ENCODE data around the gene FBN1.

Gene FBN1

DNA sequence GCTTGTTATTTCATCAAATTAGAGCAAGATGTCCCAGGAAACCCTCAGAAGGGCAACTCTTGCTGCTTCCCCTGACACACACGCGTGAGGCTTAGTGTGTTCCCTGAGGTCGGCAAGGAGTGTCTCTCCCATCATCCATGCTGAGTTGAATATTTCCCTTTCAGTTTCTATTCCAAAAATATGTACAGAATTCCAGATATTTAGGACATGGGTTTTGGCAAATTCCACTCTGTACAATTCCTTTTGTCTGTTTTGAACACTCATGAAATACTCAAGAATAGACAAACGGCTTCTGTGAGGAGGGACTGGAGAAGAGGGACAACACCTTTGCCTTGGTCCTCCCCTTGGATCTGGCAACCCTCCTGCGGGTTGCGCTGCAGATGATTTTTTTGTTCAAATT is 176.2 kb downstream of the FBN1 start:
- no peak for DNase-seq (ENCODE audit: low read depth)

DNA sequence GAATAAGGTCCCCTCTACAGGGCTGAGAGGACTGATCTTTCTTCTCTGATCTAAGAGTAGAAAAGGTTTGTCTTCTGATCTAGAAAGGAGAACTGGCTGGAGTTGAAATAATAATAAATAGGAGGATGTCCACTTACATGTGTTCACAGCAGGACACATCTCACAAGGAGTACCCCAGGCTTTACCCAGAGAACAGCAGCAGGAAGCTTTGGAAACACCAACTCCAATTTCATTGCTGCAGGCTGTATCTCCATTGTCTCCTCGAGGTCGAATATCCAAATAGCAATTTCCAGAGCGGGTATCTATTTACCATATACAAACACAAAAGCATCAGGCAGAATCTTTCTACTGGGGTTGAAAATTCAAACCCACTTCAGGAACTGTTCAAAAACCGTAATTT is 177.7 kb downstream of the FBN1 start:
- DNase-seq (ENCODE audit: low read depth), result no peak

DNA sequence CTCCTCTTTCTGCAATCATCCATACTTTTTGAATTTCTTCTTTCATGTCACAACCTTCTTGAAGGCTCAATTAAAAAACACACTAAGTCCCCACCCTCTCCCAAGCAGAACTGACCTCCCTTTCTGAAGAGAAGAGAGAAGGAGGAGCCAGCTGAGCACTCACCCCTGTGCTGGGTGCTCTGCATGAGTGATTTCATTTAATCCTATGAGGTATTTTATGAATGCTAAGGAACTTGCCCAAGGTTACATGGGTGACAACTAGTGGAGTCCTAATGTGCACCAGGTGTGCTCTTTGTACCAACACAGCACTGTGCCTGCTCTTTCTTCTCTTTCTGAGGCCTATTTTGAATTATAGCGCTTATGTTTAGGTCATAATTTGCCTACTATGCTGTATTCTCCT is 178.7 kb downstream of the FBN1 start:
- no peak for DNase-seq (ENCODE audit: low read depth)

DNA sequence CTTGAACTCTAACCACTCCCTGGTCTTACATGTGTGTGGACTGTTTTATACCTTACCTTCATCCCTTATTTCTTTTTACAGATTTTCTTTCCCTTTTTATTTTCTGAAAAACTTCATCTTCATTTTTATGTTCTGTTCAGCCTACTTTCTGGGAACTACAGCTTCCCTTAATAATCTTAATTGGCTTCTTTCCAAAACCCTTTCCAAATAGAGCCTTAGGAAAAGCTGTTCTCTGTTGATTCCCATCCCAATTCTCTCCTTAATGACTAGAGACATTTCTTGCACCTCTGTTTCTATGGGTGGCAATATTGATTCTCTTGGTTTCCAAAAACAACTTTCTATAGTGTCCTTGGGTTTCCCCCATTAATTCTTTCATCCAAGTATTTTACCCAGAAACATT is 179.4 kb downstream of the FBN1 start:
- DNase-seq (ENCODE audit: low read depth), result no peak

DNA sequence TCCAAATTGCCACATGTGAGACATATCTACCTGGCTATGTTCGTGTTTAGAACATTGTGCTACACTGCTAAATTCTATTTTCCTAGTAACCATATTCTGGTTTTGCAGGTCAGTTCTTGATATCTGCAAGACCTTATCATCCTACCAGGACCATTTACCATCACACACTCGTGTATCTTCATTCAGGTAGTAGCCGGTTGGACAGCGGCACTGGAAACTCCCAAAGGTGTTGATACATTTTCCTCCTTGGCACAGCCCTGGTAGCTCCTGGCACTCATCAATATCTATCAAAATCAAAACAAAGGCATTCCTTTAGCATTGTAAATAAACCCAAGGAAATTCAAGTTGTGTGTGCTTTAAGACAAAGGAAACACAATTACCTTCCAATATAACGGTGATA is 180.1 kb downstream of the FBN1 start:
- DNase-seq (ENCODE audit: low read depth), result no peak

DNA sequence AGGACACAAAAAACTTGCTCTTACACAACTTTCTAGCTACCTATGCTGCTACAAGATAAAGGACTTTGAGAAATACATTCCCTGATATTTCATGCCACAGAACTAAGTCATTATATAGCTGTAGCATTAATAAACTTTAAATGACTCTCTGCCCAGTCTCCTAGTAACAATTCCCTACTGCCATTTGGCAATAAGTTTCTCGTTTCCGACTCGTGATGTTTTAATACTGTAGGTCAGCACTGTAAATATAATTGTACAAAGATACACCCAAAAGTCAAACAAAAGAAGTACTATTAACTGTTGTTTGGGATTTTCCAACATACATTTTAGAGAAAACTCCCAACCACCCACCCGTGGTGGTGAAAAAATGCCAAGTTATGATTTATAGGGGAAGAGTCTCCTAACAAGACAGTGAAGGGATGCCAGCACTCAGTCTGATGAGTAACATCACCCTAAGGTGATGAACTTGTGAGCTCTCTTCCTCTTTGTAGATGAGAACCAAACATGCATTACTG is 182.1 kb downstream of the FBN1 start:
- no peak for DNase-seq (ENCODE audit: low read depth)

DNA sequence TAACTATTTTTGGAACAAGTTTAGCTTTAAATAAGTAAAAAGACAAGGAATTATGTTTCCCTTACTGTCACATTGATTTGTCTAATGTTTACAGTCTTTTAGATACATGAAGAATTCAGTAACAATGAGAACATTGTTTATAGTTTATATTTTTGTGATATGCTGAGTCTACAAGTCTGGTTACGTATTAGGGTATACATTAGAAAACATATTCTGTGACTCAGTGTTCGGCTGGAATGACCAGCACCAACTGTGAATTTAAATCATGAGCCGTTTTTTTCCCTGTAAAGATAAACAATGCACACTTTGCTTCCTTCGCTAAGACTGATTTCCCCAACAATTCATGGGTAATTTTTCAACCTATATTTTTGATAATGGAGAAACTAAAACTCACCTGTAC is 182.8 kb downstream of the FBN1 start:
- DNase-seq (ENCODE audit: low read depth), result no peak

DNA sequence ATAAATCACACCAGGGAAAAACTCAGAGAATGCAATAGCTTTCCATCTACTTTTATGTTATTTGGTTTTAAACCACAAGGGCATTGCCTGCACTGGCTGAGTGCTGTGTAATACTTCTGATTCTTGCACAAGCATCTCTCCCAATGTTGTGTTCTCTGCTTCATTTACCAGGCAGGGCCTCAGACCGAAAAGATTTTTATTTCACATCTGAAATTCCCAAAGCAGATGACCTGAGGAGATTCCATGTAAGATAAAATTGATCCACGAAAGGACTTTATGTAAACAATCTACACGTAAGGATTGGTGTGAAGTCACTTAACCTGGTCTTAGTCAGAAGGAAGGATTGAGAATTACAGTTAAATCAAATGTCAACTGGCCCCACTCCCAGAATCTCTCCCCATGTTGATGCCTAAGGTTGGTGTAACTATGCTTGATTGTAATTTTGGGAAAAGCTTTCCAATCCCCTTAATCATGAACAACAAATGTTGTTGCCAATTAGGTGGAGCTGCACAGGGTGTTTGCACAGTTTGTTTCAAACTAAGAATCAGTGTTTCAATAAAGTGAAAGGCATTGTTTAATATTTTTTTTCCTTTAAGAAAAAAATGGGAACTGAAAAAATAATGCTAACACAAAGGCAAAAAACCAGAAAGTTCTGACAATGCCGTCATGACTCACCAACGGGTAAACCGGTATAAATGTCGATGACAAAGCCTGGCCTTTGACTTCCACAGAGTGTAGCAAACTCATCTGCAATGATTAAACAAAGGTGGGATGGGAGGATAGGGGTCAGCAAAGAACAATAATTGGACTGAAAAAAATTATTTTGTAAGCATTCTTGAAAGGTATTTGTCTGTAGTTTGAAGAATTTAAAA is 185.7 kb downstream of the FBN1 start:
- DNase-seq (ENCODE audit: low read depth), result no peak

DNA sequence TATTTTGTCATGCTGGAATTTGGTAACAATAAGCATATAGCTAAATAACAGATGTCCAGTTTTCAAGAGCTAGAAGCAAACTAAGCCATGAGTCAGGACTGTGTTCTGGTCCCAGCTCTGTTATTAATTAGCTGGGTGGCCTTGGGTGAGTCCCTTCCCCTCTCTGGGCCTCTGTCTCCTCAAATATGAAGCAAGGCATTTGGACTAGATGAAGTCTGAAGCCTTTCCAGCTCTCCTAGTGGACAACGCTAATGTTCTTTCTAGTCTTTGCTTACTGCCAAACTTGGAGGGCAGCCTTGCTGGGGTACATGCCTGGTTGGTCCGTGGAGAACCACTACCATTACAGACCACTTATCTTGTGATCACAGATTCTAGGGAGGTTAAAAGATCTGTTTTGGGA is 186.6 kb downstream of the FBN1 start:
- DNase-seq (ENCODE audit: low read depth), result no peak

DNA sequence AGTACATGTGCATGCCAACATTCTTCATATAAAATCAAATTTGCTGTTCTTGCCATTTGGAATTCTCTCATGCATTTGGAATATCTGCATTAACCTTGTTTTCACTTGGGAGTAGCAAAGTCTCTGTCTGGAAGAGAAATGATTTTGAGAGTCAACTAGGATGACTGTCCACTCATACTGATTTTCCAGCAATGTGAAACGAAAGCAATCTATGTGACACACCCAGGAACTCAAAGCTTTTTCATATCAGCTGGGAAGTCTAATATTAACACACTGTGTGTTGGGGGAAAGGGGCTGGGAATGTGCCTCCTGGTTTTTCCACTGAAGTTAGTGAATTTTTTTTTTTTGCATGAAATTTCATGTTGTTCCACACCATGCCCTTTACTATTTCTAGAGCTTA is 189.4 kb downstream of the FBN1 start:
- no peak for DNase-seq (ENCODE audit: low read depth)

DNA sequence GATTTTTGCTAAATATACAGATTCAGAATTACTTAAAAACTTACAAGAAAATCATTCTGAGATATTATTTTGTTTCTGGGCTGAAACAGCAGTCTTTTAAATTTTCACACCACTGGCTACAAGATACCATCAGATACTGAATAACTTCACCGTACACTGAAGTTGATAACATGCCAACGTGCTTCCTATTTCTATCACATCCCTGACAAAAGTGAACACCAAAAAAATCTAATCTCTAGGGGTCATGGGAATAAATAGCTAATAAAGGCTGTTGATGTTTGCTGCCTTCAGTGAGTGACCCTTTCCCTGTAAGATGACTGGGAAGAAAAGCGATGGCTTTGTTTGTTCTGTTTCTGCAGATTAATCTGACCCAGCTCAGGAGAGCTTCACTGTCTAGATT is 193.8 kb downstream of the FBN1 start:
- no peak for DNase-seq (ENCODE audit: low read depth)

DNA sequence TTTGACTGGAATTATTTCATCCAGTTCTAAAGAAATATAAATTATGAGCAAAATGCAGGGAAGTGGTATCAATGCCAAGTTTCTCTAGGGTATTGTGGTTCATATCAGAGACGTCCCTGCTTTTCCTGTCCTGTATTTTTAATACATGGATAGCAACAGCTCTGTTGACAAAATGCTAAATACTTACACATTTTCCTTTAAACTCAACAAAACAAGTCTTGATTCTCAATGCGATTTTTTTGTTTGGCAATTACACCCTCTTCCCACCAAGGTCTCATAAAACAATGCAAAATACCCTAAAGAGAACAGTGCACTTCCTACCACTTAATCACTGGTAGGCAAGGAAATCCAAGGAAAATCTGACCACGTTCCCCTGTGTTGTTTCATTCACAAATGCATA is 194.3 kb downstream of the FBN1 start:
- no peak for DNase-seq (ENCODE audit: low read depth)

DNA sequence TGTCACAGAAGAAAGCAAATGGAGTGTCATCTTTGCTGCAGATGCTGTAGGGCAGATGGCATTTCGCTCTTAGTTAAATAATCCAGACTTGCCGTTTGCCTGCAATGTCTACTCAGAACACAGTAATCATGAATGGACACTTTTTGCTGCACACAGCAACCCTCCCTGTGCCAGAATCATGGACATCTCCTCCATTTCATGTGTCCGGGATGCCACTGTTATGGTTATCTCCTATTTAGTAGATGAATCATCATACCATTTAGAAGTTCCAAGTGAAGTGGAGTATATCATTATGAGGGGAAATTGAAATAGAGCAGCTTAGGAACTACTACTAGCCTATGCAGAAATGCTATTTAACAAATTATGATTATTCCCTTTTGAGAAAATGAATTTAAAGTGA is 195.8 kb downstream of the FBN1 start:
- DNase-seq (ENCODE audit: low read depth), result no peak

DNA sequence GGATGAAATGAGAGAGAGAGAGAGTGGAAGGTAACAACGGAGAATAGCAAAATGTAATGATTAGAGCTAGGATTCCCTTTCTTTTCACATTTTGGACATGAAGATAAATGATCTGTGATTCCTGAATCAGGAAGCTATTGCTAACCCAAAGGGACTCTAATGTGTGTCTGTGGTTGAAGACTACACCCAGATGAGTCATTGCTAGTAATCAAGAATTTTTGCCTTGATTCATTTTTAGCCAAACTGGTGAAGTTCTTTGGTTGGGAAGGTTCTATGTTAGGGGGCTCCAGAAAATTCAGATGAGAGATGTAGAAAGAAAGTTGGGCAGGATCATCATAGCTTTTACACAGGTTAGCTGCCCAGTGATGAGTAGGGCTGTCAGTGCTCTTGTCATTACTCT is 197.9 kb downstream of the FBN1 start:
- no peak for DNase-seq (ENCODE audit: low read depth)

DNA sequence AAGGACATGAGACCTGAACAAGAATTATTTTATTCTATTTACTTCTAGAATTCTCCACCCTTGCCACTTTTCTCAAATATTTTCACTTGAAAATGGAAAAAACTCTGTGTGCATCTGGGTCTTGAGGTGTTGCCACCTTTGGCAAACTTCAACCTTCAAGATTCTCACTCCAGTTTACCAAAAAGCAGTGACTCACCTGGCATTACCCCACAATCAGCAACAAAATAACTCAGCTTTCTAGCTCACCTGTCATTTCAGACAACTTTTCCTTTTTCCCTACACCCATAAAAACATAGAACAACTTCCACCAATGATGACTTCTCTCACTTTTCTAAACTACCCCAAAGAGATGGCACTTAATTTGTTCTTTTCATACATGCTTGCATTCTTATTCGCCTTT is 198.5 kb downstream of the FBN1 start:
- DNase-seq (ENCODE audit: low read depth), result no peak

DNA sequence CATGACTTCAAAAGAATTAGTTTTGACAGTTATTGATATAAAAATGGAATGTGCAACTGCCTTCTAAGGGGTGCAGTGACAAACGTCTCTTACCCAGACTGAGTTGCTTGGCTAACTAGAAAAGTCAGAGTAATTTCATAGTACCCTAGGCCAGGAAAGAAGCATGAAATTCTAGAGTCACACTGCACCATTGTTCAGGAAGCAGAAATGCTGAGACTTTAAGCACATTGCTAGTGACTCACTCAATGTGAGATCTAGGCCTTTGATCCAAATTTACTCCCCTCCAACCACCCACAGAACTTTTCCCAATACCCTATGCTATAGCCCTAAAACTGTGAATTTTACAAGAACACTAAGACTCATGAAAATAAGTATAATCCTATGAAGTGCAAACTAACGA is 203.5 kb downstream of the FBN1 start:
- no peak for DNase-seq (ENCODE audit: low read depth)

DNA sequence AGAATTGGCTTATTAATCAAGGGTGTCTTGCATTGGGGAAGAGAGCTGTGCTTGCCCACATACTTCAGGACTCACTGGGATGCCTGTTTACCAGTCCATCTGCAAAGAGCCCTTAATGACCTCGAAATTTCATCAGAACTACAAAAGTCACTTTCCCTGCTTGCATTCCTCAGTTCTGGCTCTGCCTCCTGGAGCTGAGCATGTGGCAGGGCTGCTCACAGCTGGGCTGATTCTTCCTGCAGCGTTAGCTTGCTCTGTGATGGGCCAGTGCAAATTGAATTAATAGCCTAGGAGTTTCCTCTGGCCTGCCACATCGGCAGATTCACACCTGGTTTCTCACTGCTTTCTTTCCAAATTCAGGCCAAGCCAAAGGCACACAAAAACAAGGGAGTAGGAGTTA is 205.4 kb downstream of the FBN1 start:
- no peak for DNase-seq (ENCODE audit: low read depth)

DNA sequence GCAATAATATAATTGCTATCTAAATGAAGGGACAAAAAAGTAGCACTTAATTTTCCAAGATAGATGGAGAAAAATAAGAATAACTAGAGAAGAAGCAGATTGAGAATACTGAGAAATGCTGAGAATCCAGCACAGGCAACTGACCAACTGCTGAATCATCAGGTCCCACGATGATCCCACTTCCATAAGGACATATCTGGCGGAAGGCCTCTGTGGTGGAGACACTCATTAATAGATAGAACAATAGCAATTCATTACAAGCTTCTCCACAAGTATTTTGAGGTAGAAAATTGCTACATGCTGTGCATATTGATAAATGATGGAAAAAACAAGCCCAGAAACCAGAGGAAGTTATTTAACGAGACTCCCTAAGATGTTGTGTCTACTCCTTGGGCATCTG is 208.3 kb downstream of the FBN1 start:
- DNase-seq (ENCODE audit: low read depth), result no peak

DNA sequence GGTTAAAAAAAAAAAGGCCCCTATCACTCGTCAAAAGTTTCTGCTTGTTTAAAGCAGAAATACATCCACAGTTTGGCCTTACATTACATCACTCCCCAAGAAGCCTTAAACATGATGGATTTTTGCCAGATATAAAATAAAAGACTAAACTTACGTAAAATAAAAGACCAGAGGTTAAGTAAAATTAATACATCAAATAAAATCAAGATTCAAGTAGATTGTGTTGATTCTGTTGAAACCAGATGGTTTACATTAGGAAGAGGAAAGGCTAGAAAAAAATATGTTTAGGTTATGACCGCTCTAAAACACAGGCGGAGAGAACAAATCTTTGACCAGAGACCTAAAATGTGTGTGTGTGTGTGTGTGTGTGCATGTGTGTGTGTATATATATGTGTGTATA is 210.2 kb downstream of the FBN1 start:
- no peak for DNase-seq (ENCODE audit: low read depth)

DNA sequence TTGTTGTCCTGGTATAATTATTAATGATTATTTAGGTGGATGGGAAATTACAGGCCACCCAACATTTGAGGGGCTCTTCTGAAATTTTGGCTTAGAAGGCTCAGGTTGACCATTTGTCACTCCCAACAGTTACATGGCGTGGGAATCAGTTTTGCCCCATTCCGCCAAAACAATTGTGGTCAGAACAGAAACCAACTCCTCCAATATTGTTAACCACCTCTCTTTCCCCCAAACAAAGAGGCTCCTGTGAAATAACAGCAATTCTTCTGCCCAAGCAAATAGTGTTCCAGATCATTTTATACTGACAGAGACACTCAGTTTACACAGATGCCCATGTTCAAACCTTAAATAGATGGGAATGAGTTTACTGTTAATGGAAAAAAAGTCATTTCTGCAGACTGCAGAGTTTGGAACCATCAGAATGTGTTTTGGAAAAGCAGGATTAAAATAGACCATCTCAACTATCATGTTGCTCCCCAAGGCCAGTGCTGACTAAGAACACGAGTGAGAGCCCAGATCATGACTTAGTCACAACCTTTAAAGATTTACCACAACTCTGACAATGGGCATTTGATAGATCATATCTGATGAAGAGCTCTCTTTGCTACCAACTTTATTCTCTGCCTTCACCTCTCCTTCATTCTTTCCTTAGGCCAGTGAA is 212.2 kb downstream of the FBN1 start:
- DNase-seq (ENCODE audit: low read depth), result no peak

DNA sequence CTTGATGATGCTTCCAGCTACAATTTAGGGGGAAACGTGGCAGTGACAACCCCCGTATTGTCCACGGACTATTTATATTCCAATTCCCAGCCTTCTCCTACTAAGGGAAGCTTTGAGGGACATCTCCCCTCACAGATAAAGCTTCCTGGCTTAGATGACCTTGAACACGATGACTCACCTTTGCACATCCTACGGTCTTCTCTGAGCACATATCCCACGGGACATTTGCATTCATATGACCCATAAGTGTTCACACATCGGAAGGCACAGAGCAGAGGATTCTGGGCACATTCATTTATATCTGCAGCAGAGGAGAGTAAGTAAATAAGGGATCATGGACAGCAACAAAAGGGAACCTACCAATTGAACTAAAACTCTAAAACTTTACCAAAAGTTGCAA is 212.8 kb downstream of the FBN1 start:
- DNase-seq (ENCODE audit: low read depth), result no peak

DNA sequence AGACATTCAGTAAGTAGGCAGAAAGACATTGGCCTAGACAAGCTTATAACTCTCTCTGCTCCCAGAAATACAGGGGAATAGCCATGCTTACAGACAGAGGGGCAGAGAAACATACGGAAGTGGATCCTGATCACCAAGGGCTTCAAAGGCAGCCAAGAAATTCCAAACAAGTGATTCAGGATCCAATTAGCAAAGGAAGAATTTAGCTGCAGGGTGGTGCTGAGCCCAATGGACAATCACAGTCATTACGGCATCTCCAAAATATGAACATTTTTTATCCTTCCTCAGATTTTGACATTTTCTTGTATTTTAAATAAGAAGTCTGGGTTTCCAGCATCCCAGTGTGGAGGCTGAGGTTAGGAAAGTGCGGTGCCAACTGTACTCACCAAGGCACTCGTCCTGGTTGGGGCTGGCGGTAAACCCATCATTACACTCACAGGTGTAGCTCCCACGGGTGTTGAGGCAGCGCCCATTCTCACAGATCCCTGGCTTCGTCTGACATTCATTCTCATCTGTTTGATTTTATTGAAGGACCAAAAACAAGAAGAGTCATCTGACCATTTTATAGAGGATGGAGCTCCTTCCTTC is 217.5 kb downstream of the FBN1 start:
- no peak for DNase-seq (ENCODE audit: low read depth)

DNA sequence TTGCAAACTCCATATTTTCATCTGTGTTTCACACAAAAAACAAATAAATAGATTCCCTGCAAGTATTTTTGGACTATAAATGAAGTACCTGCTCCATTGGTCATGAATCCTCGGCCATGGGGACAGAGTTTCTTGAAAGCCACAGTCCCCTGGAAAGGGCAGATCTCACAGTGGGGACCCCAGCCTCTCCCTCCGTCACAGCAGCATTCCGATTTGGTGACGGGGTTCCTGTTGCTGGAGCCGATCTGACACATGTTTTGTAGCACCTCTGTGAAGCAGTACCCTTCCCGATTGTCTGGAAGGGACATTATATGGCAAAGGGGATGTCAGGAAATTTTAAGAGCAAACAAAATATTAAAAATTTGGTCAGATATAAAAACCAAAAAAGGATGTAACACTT is 218.0 kb downstream of the FBN1 start:
- no peak for DNase-seq (ENCODE audit: low read depth)
